HepG2 (cell line): ENCODE results near the gene IBA57. TPM values are rescaled to one million over a fixed set of nuclear protein-coding genes. Genes with fewer than 3 reads are reported as not detected.

Source experiments
- AGO1 ChIP-seq: fragments of 200-400 bp; formaldehyde crosslinking; IDR thresholded peaks from 2 replicates; pipeline ENCODE4 v1.6.1; 2017; ENCODE audit warnings: mild to moderate bottlenecking, low read depth, low read length, moderate library complexity; ENCODE audit not compliant: poor library complexity, severe bottlenecking
- ATF6 ChIP-seq: sonication (generic); formaldehyde crosslinking; conservative IDR thresholded peaks from 2 replicates; pipeline ENCODE4 v1.4.0; 2020; ENCODE audit warnings: missing genetic modification reagents
- FOXC1 ChIP-seq: sonication (generic); formaldehyde crosslinking; IDR thresholded peaks from 2 replicates; pipeline ENCODE4 v1.8.0; 2022; ENCODE audit warnings: mild to moderate bottlenecking, missing genetic modification reagents, borderline replicate concordance
- GFI1 ChIP-seq: sonication (generic); formaldehyde crosslinking; IDR thresholded peaks from 2 replicates; pipeline ENCODE4 v1.5.0; 2020; ENCODE audit warnings: missing genetic modification reagents, mild to moderate bottlenecking, borderline replicate concordance
- HIC2 ChIP-seq: sonication (generic); formaldehyde crosslinking; IDR thresholded peaks from 2 replicates; pipeline ENCODE4 v1.9.0; 2022; ENCODE audit warnings: low read depth, missing genetic modification reagents
- HNRNPUL1 ChIP-seq: fragments of 200-400 bp; formaldehyde crosslinking; IDR thresholded peaks from 2 replicates; pipeline ENCODE4 v1.6.1; 2017; ENCODE audit warnings: low read depth, mild to moderate bottlenecking, low read length, moderate library complexity
- HOXA3 ChIP-seq: sonication (generic); formaldehyde crosslinking; IDR thresholded peaks from 2 replicates; pipeline ENCODE4 v1.5.0; 2020; ENCODE audit warnings: missing genetic modification reagents
- NONO ChIP-seq, 2 experiments: fragments of 450-650 bp in 1 of 2; sonication (generic) in 1 of 2; formaldehyde crosslinking in 1 of 2; IDR thresholded peaks in 1 of 2; conservative IDR thresholded peaks in 1 of 2; 2 replicates each; pipeline versions ENCODE4 v1.6.1 to v1.8.0; 2017 to 2022; ENCODE audit warnings: mild to moderate bottlenecking in 1 of 2, missing genetic modification reagents in 1 of 2, moderate library complexity in 1 of 2
- NR2F6 ChIP-seq, 2 experiments: IDR thresholded peaks; 2 replicates each; pipeline ENCODE4 v1.6.1; 2016; ENCODE audit warnings: antibody characterized with exemption in 1 of 2, mild to moderate bottlenecking in 1 of 2
- PHF21A ChIP-seq: sonication (generic); formaldehyde crosslinking; IDR thresholded peaks from 2 replicates; pipeline ENCODE4 v1.5.0; 2020; ENCODE audit warnings: mild to moderate bottlenecking, missing genetic modification reagents
- SAFB2 ChIP-seq: sonication (generic); formaldehyde crosslinking; IDR thresholded peaks from 2 replicates; pipeline ENCODE4 v1.5.1; 2020; ENCODE audit warnings: missing genetic modification reagents, low read depth, mild to moderate bottlenecking, borderline replicate concordance
- SP4 ChIP-seq: sonication (generic); formaldehyde crosslinking; IDR thresholded peaks from 2 replicates; pipeline ENCODE4 v1.8.1; 2023; ENCODE audit warnings: mild to moderate bottlenecking, missing genetic modification reagents
- TRIM24 ChIP-seq: sonication (generic); formaldehyde crosslinking; IDR thresholded peaks from 2 replicates; pipeline ENCODE4 v1.8.0; 2022; ENCODE audit warnings: mild to moderate bottlenecking, missing genetic modification reagents
- ZNF558 ChIP-seq: sonication (generic); formaldehyde crosslinking; IDR thresholded peaks from 2 replicates; pipeline ENCODE4 v1.9.0; 2022; ENCODE audit warnings: mild to moderate bottlenecking, missing genetic modification reagents, borderline replicate concordance
- ZNF563 ChIP-seq: sonication (generic); formaldehyde crosslinking; IDR thresholded peaks from 2 replicates; pipeline ENCODE4 v1.8.0; 2022; ENCODE audit warnings: mild to moderate bottlenecking, moderate library complexity, missing genetic modification reagents
- ZNF687 ChIP-seq: sonication (generic); formaldehyde crosslinking; IDR thresholded peaks from 2 replicates; pipeline ENCODE4 v1.5.1; 2020; ENCODE audit warnings: mild to moderate bottlenecking, missing genetic modification reagents, moderate library complexity
- ZNF772 ChIP-seq: sonication (generic); formaldehyde crosslinking; IDR thresholded peaks from 2 replicates; pipeline ENCODE4 v1.5.0; 2020; ENCODE audit warnings: mild to moderate bottlenecking, missing genetic modification reagents
- polyA plus RNA-seq, 8 experiments: library from polyadenylated mRNA; depleted of rRNA in 3 of 8; stranded (reverse) in 7 of 8; unstranded in 1 of 8; fragments of >200 nt; fragmentation: Illumina TruSeq in 4 of 8; extraction: Trizol in 4 of 8; gene quantifications; 2 replicates each; pipeline versions ENCODE4 v1.2.1 to v1.2.3, GENCODE V29; 2011 to 2016; ENCODE audit warnings: low read depth in 4 of 8, missing spikeins in 1 of 8, mixed read lengths in 1 of 8; ENCODE audit not compliant: insufficient read depth in 1 of 8
- total RNA-seq, 5 experiments: library from RNA; depleted of rRNA; stranded (reverse); fragments of >200 nt; fragmentation: Illumina TruSeq; extraction: Trizol; gene quantifications; 2 replicates each; pipeline ENCODE4 v1.2.3, GENCODE V29; 2016; ENCODE audit warnings: low read depth in 1 of 5
- TF ChIP-seq, protein P1 (sequence below): sonication (generic); formaldehyde crosslinking; IDR thresholded peaks from 2 replicates; pipeline ENCODE4 v1.4.0; 2020; ENCODE audit warnings: mild to moderate bottlenecking, missing genetic modification reagents, borderline replicate concordance

IBA57 gene
- total and polyA plus RNA-seq, 2 of the 13 experiments (the other 11 are each of a cell fraction or from before 2014, with no cell fraction given): 2.3 to 10.2 TPM

GRCh38 chr1:228150461-228151179, 15.0 kb upstream of the IBA57 start (continued):
- 0 out of 2 replicates have a peak, but pooled peaks have one; percentile 26 for TF ChIP-seq NR2F6 (IDR thresholded peaks at IDR 0.05)
- TF ChIP-seq NR2F6 (CRISPR knock-in tag; IDR thresholded peaks at IDR 0.05): no peak
- TF ChIP-seq HOXA3 (CRISPR knock-in tag): peak; percentile 43; the same call in 1 of the 2 replicates
- peak; percentile 68; the same call in 1 of the 2 replicates for TF ChIP-seq ZNF772 (CRISPR knock-in tag)
- peak; percentile 65 for TF ChIP-seq PHF21A (CRISPR knock-in tag)
- no peak for TF ChIP-seq TRIM24 (CRISPR knock-in tag)
- no peak for TF ChIP-seq HIC2 (CRISPR knock-in tag)
- TF ChIP-seq GFI1 (CRISPR knock-in tag): peak; percentile 33; the same call in 1 of the 2 replicates
- 0 out of 2 replicates have a peak, but pooled peaks have one; percentile 16 for TF ChIP-seq ZNF558 (CRISPR knock-in tag)
- TF ChIP-seq ZNF687 (CRISPR knock-in tag): peak; percentile 41
- no peak for TF ChIP-seq SP4 (CRISPR knock-in tag)
- TF ChIP-seq NONO (IDR thresholded peaks at IDR 0.05): no peak
- peak; percentile 41; the same call in 1 of the 2 replicates for TF ChIP-seq NONO (CRISPR knock-in tag; conservative IDR thresholded peaks at IDR 0.05)
- no peak for TF ChIP-seq FOXC1 (CRISPR knock-in tag)
- TF ChIP-seq ATF6 (CRISPR knock-in tag): no peak
- TF ChIP-seq AGO1: peak; percentile 0
- peak; percentile 56; the same call in 1 of the 2 replicates for TF ChIP-seq SAFB2 (CRISPR knock-in tag)
- 0 out of 2 replicates have a peak, but pooled peaks have one; percentile 11 for TF ChIP-seq ZNF563 (CRISPR knock-in tag)
- no peak for TF ChIP-seq HNRNPUL1
- TF ChIP-seq, protein P1, sequence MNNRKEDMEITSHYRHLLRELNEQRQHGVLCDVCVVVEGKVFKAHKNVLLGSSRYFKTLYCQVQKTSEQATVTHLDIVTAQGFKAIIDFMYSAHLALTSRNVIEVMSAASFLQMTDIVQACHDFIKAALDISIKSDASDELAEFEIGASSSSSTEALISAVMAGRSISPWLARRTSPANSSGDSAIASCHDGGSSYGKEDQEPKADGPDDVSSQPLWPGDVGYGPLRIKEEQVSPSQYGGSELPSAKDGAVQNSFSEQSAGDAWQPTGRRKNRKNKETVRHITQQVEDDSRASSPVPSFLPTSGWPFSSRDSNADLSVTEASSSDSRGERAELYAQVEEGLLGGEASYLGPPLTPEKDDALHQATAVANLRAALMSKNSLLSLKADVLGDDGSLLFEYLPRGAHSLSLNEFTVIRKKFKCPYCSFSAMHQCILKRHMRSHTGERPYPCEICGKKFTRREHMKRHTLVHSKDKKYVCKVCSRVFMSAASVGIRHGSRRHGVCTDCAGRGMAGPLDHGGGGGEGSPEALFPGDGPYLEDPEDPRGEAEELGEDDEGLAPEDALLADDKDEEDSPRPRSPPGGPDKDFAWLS (CRISPR knock-in tag): 0 out of 2 replicates have a peak, but pooled peaks have one; percentile 28
